Purkinje cell (primary cell): ENCODE results near the gene ATRAID. TPM values are rescaled to one million over a fixed set of nuclear protein-coding genes. Genes with fewer than 3 reads are reported as not detected.

Source experiments
- polyA plus RNA-seq: library from polyadenylated mRNA; unstranded; fragments of >200 nt; fragmentation: Nextera tagmentation; gene quantifications from 2 replicates; pipeline ENCODE4 v1.2.1, GENCODE V29; 2014

ATRAID gene
- 123 and 146 TPM in 2 replicates for polyA plus RNA-seq

GRCh38 chr2:27211943-27212625 is at the start of gene ATRAID, which contains the start of gene SLC5A6:
Gene ATRAID (plus strand): TSS chr2:27212041. CDS start chr2:27212369, 328 bp downstream.
Gene SLC5A6 (minus strand): TSS chr2:27212268. CDS start chr2:27207650, 4,618 bp downstream.

GRCh38 chr2:27217173-27218121 is 5.6 kb downstream of the ATRAID start, which contains the start of gene CAD:
Gene CAD (plus strand): TSS chr2:27217369. CDS start chr2:27217552, 183 bp downstream.

GRCh38 chr2:27262379-27263286 is 50.8 kb downstream of the ATRAID start, which contains the start of gene SLC30A3:
Gene SLC30A3 (minus strand): TSS chr2:27263047. CDS start chr2:27262906, 141 bp downstream.

Other genes starting within 250 kb of the ATRAID start
- gene MAPRE3, start 241.4 kb upstream of the ATRAID start, polyA plus RNA-seq, result 17.4 and 20.0 TPM in 2 replicates
- 11.2 and 12.8 TPM in 2 replicates for gene TMEM214, start 179.1 kb upstream of the ATRAID start, polyA plus RNA-seq
- gene AGBL5, start 160.4 kb upstream of the ATRAID start, polyA plus RNA-seq, result 2.1 and 2.3 TPM in 2 replicates
- gene OST4, start 140.4 kb upstream of the ATRAID start, polyA plus RNA-seq, result 651 and 832 TPM in 2 replicates
- not detected in 2 replicates for gene EMILIN1, start 133.4 kb upstream of the ATRAID start, polyA plus RNA-seq
- gene KHK, start 125.3 kb upstream of the ATRAID start, polyA plus RNA-seq, result 0.28 and 1.3 TPM in 2 replicates
- 28.9 and 37.0 TPM in 2 replicates for gene CGREF1, start 92.9 kb upstream of the ATRAID start, polyA plus RNA-seq
- gene ABHD1, start 88.2 kb upstream of the ATRAID start, polyA plus RNA-seq, result not detected in 2 replicates
- gene PREB, start 77.4 kb upstream of the ATRAID start, polyA plus RNA-seq, result 13.8 and 25.2 TPM in 2 replicates
- gene PRR30, start 72.6 kb upstream of the ATRAID start, polyA plus RNA-seq, result not detected in 2 replicates
- gene TCF23, start 63.0 kb upstream of the ATRAID start, polyA plus RNA-seq, result not detected in 2 replicates
- gene SLC5A6, start 227 bp downstream of the ATRAID start, polyA plus RNA-seq, result 7.2 and 9.7 TPM in 2 replicates
- 4.1 and 4.9 TPM in 2 replicates for gene CAD, start 5.3 kb downstream of the ATRAID start, polyA plus RNA-seq
- 6.0 TPM in 1 of 2 replicates, not detected in the other for gene SLC30A3, start 51.0 kb downstream of the ATRAID start, polyA plus RNA-seq
- not detected in 2 replicates for gene DNAJC5G, start 63.4 kb downstream of the ATRAID start, polyA plus RNA-seq
- gene TRIM54, start 70.4 kb downstream of the ATRAID start, polyA plus RNA-seq, result not detected in 2 replicates
- 0.43 TPM in 1 of 2 replicates, not detected in the other for gene UCN, start 96.4 kb downstream of the ATRAID start, polyA plus RNA-seq
- 142 and 167 TPM in 2 replicates for gene MPV17, start 111.1 kb downstream of the ATRAID start, polyA plus RNA-seq
- 20.5 and 37.4 TPM in 2 replicates for gene GTF3C2, start 144.7 kb downstream of the ATRAID start, polyA plus RNA-seq
- gene EIF2B4, start 158.3 kb downstream of the ATRAID start, polyA plus RNA-seq, result 18.7 and 31.8 TPM in 2 replicates
- gene SNX17, start 158.6 kb downstream of the ATRAID start, polyA plus RNA-seq, result 31.2 and 34.0 TPM in 2 replicates
- 0.47 and 3.0 TPM in 2 replicates for gene ZNF513, start 168.7 kb downstream of the ATRAID start, polyA plus RNA-seq
- 16.7 and 18.0 TPM in 2 replicates for gene PPM1G, start 197.6 kb downstream of the ATRAID start, polyA plus RNA-seq
- 22.5 and 31.9 TPM in 2 replicates for gene NRBP1, start 216.6 kb downstream of the ATRAID start, polyA plus RNA-seq
- 2.8 and 12.7 TPM in 2 replicates for gene KRTCAP3, start 230.3 kb downstream of the ATRAID start, polyA plus RNA-seq